RWPE1 (cell line): ENCODE results near the gene PUS7.
A peak's percentile ranks its signal among the peaks of the same experiment; 100 is the strongest.
"Not testable (repeated sequence)": the region's sequence is repeated elsewhere in the genome, so short reads cannot be mapped to it uniquely, and the experiment has no call there.

Source experiments
- CTCF ChIA-PET: fragments of 350-600 bp; sonication (Branson Sonifier 250); formaldehyde crosslinking; extraction: SDS; loops from one replicate; lab custom pipeline; 2021; lab: Yijun Ruan, JAX
- POLR2A ChIA-PET: fragments of 400-600 bp; formaldehyde crosslinking; extraction: SDS; loops from one replicate; lab custom pipeline; 2020; ENCODE audit warnings: antibody characterized with exemption; ENCODE audit not compliant: low non-redundant PET; lab: Yijun Ruan, JAX
- DNase-seq: peaks from one replicate; pipeline ENCODE4 v3.0.0; 2012; ENCODE audit warnings: low spot score
- H3K27ac ChIP-seq: fragments of 450-650 bp; 2 replicates; pipeline ENCODE4 v1.5.1; 2017
- TF ChIP-seq, protein P1 (sequence below): fragments of 450-650 bp; conservative IDR thresholded peaks from 2 replicates; pipeline ENCODE4 v1.5.1; 2017; ENCODE audit warnings: low read depth, mild to moderate bottlenecking

Gene PUS7

DNA sequence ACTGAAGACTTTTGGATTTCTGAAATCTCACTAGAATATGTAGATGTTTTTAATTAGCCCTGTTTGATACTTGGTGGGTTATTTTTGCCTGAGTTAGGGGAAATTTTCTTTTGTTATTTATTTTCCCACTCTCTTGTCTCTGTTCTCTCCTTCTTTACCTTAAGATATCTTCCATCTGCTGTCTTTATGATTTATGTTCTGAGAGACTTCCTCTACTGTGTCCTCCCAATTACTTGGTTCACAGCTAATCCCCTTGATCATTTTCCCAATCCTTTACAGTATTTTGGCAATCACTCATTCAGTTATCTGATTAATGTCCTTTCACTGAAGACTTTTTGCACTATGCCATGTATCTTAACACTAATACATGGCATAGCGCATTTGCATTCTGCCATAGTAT is 83.8 kb downstream of the PUS7 start:
- TF ChIP-seq, protein P1, sequence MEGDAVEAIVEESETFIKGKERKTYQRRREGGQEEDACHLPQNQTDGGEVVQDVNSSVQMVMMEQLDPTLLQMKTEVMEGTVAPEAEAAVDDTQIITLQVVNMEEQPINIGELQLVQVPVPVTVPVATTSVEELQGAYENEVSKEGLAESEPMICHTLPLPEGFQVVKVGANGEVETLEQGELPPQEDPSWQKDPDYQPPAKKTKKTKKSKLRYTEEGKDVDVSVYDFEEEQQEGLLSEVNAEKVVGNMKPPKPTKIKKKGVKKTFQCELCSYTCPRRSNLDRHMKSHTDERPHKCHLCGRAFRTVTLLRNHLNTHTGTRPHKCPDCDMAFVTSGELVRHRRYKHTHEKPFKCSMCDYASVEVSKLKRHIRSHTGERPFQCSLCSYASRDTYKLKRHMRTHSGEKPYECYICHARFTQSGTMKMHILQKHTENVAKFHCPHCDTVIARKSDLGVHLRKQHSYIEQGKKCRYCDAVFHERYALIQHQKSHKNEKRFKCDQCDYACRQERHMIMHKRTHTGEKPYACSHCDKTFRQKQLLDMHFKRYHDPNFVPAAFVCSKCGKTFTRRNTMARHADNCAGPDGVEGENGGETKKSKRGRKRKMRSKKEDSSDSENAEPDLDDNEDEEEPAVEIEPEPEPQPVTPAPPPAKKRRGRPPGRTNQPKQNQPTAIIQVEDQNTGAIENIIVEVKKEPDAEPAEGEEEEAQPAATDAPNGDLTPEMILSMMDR = no peak
- no peak overlapping the region for H3K27ac ChIP-seq
- DNase-seq = no peak
- ChIA-PET CTCF (interaction anchor here (0.5 kb wide), 1 partner anchor 621 kb away, joined by 3 read pairs; no protein-coding TSS in a partner anchor), POLR2A (no interaction called here)

DNA sequence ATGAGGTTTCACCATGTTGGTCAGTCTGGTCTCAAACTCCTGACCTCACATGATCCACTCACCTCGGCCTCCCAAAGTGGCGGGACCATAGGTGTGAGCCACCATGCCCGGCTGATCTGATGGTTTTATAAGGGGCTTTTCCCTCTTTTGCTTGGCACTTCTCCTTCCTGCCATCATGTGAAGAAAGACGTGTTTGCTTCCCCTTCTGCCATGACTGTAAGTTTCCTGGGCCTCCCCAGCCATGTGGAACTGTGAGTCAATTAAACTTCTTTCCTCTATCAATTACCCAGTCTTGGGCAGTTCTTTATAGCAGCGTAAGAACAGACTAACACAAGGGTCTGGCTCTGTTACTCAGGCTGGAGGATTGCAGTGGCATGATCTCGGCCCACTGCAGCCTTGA is 84.7 kb downstream of the PUS7 start:
- H3K27ac ChIP-seq, POLR2A ChIA-PET, DNase-seq, CTCF ChIA-PET: not testable (repeated sequence)

DNA sequence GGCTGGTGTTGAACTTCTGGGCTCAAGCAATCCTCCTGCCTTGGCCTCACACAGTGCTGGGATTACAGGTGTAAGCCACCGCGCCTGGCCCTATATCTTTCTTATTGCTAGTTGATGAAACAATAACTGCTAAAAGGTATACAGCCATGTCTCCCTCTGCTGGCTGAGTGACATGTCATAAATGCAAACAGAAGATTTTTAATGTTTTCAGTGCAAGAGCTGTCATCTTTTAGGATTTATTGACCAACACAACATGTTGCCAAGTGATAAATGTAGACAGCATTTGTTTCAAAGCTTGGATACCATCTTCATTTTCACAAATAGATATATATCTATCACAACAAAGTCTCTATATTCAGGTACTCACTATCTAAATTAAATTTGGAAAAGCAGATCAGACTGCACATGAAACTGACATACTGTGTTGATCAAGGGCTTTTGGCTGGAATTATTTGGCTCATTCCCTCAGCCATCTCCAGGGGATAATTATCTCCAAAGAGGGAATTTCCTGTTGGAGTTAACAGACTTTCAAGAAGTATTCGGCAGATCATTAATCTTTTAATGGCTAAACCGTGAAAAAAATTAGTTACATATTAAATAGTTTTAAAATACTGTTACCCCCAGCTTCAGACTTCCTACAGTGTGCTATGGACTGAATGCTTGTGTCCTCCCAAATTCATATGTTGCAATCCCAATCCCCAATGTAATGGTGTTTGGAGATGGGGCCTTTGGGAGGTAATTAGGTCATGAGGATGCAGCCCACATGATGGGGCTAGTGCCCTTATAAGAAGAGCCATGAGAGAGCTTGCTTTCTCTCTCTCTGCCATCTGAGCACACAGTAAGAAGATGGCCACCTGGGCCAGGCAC is 92.1 kb downstream of the PUS7 start:
- DNase-seq = peak; percentile 61
- TF ChIP-seq, protein P1 = peak; percentile 77
- H3K27ac ChIP-seq = no peak overlapping the region
- ChIA-PET CTCF (interaction anchor here (0.6 to 1.3 kb wide), 5 partner anchors 17 to 325 kb away, joined by 3 to 5 read pairs (median 3); no protein-coding TSS in a partner anchor), POLR2A (no interaction called here)

DNA sequence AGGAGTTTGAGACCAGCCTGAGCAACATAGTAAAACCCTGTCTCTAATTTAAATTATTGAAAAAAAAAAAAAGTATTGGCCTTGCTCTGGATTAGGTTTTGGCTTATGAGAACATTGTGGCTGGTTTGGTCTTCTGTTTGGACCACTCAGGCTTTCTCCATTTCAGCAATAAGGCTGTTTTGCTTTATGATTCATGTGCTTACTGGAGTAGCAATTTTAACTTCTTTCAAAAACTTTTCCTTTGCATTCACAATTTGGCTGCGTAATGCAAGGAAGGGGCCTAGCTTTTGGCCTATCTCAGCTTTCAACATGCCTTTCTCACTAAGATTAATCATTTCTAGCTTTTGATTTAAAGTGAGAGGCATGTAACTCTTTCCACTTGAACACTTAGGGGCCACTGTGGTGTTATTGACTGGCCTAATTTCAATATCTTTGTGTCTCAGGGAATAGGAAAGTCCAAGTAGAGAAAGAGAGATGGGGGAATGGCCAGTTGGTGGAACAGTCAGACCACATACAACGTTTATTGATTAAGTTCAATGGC is 95.4 kb downstream of the PUS7 start:
- ChIA-PET POLR2A (no interaction called here), CTCF (no interaction called here)
- DNase-seq = no peak
- TF ChIP-seq, protein P1 = no peak
- no peak overlapping the region for H3K27ac ChIP-seq

DNA sequence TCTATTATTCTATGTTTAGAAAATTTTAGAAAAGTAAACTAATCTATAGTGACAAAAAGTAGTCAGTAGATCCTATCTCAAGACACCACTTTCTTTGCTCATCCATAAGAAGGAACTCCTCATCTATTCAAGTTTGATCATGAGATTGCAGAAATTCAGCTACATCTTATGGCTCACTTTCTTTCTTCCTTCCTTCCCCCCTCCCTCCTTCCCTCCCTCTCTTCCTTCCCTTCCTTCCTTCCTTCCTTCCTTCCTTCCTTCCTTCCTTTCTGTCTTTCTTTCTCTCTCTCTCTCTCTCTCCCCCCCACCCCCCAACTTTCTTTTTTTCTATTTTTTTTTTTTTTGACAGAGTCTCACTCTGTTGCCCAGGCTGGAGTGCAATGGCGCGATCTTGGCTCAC is 98.1 kb downstream of the PUS7 start:
- no peak for DNase-seq
- TF ChIP-seq, protein P1 = no peak
- POLR2A ChIA-PET = no interaction called here
- no peak overlapping the region for H3K27ac ChIP-seq
- CTCF ChIA-PET = no interaction called here

DNA sequence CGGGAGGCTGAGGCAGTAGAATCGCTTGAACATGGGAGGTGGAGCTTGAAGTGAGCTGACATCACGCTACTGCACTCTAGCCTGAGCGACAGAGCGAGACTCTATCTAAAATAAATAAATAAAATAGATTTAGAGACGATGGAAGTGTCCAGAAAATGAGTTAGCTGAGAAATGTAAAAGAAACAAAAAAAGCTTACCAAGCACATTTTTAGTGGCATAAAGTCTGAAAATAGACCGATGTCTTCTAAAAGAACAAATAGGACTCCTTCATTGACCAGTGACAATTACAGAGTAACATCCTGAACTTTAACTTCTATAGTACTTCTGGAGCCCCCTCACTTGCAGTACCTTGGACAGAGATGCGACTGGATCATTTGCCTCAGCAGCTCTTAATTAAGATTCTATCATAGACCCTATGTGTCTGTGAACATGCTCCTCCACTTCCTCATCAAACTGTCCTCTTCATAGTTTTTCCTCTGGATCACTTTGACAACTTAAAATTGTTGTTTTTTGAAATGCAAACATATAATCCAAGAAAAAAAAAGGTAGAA is 108.1 kb downstream of the PUS7 start:
- H3K27ac ChIP-seq = no peak overlapping the region
- POLR2A ChIA-PET = no interaction called here
- TF ChIP-seq, protein P1 = no peak
- CTCF ChIA-PET = interaction anchor here (0.5 to 0.6 kb wide), 2 partner anchors 21 to 867 kb away, joined by 3 to 5 read pairs; no protein-coding TSS in a partner anchor
- DNase-seq = no peak

DNA sequence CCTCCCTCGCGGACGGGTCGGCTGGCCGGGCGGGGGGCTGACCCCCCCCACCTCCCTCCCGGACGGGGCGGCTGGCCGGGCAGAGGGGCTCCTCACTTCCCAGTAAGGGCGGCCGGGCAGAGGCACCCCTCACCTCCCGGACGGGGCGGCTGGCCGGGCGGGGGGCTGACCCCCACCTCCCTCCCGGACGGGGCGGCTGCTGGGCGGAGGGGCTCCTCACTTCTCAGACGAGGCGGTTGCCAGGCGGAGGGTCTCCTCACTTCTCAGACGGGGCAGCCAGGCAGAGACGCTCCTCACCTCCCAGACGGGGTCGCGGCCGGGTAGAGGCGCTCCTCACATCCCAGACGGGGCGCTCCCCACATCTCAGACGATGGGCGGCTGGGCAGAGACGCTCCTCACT is 111.3 kb downstream of the PUS7 start:
- CTCF ChIA-PET = not testable (repeated sequence)

DNA sequence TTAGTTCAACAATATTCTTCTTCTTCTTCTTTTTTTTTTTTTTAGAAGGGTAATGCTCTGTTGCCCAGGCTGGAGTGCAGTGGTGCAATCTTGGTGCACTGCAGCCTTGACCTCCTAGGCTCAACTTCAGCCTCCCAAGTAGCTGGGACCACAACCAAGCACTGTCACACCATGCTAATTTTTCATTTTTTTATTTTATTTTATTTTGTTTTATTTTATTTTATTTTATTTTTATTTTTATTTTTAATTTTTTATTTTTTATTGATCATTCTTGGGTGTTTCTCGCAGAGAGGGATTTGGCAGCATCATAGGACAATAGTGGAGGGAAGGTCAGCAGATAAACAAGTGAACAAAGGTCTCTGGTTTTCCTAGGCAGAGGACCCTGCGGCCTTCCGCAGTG is 112.3 kb downstream of the PUS7 start:
- POLR2A ChIA-PET, H3K27ac ChIP-seq, DNase-seq: not testable (repeated sequence)
- CTCF ChIA-PET = interaction anchor here (0.6 kb wide), 1 partner anchor 575 kb away, joined by 5 read pairs; no protein-coding TSS in a partner anchor

More for the DNA sequence above, 111.3 kb downstream of the PUS7 start:
- DNase-seq, POLR2A ChIA-PET, H3K27ac ChIP-seq: not testable (repeated sequence)
